Stimulated activated CD8-positive, alpha-beta memory T cell treated with anti-CD3 and anti-CD28 coated beads, Interleukin-2, amount 100 ng/mL, for 48 hours (primary cell): ENCODE measurements around the gene CNKSR2.

Source experiments
- DNase-seq, 2 donors: peaks; one replicate each; pipeline ENCODE4 v3.0.0-alpha.2; 2020; ENCODE audit warnings: low read depth in 2 of 2

The CNKSR2 gene

DNA sequence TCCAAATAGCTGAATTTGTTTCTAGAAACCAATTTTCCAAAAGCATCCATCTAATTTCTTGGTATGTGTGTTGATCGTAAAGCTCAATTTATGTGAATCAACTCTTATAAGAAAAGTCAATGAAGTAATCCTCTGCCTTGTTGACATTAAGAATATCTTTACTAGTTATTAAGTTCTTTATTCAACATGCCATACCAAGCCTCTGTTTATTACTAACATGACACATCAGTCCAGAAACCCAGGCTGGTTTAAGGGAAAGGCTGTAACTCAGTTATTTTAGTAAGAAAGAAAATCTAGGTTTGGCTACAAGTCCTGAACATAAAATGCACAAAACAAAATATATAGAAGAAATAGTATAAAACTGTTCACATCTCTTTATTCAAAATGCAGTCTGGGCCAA is 235.9 kb downstream of the CNKSR2 start:
- no peak for DNase-seq

DNA sequence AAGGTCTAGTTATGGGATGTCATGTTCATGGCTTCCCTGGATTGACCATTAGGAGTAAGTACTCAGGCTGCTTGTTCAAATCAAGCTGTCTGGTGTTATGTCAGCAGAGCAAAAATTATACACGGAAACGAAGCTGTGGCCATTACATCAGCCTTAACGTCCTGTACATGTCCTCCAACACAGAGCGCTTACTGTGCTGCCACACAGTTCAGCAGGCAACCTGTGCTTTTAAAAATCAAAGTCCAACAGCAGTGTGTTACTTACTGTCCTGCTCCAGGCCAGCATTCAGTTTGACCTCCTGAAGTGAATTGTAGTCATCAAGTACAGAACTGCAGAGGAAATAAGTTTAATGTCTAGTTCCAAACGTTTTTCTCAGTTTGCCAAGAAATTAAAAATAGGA is 237.9 kb downstream of the CNKSR2 start:
- DNase-seq = no peak

DNA sequence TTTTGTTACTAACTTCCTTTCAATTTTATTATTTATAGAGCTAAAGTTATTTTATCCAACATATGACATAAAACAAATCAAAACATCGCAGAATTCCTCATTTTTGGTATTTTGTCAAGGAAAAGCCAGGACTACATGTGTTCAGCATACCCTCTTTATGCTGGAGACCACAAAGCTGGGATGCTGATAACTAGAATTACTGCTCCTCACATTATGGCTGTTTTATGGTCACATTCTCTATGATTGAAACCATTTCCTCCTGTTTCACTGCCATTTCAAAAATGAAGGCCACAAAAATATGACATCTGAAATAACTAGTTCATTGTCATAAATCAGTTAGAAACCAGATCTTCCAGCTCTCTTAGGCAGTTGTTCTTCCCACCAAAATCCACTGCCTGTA is 242.2 kb downstream of the CNKSR2 start:
- no peak for DNase-seq

DNA sequence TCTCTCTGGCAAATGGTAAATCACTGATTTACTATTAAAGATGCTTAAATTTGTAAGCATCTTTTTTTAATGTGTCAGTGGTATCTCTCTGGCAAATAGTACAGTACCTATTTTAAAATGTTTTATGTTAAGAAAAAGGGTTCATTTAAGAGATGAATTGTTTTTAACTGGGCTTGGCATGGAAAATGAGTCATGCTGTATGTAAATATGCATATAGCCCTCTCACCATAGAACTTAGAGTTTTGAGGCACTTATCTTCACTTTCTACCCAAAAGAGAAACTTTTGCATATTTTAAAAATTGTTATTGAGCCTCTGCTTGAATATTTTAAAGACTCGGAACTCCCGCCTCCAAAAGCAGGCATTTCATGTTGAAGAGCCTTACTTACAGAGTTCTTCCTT is 246.0 kb downstream of the CNKSR2 start:
- DNase-seq = no peak

DNA sequence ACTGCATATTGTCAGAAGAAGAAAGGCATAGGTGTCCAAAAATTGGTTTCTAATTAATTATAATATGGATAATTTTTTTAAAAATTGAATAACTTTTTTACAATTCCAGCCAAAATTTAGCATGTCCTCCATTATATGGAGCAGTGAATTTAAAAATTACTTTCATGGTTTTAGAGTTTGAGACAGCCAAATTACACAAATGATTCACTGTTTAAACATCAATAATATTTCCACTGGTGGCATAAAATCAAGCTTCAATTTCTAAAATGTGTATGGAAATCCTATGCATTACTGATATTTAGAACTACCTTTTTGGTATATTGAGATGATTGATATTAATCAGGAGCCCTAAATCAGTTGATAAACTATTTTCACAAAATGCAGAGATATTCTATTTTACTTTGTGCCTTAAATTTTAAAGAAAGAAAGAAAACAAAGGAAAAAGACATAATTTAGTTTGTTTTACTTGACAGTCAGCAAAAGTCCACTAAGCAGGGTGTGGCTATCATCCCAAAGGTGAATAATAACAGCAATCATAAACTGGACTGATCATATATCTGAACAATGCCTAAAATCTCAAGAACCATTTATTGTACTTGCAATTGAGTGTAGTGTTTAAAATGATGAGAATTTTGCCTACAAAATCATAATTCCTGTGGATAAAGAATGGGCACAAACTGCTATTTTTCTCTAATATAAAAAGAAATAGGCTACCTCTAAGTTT is 249.7 kb downstream of the CNKSR2 start:
- DNase-seq = no peak

DNA sequence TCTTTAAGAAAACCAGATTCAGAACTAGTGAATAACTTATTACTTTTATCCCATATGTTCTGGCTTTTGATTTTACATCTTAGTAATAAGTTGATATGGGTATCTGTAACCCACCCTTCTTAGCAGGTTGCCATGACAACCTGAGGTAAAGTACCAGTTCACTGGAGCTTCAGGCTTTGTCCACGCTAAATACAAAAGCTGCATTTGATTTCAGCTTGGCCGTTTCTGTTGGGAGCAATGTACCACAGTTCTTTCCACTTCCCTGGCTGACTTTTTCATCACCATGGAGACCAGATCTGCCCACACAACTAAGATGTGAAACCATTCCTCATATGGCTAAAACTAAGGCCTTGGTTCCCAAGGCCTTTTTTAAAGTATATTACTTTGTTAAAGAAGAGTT is 257.8 kb downstream of the CNKSR2 start:
- no peak for DNase-seq

GRCh38 chrX:21638311-21638710 is 264.1 kb downstream of the CNKSR2 start:
- no peak for DNase-seq

DNA sequence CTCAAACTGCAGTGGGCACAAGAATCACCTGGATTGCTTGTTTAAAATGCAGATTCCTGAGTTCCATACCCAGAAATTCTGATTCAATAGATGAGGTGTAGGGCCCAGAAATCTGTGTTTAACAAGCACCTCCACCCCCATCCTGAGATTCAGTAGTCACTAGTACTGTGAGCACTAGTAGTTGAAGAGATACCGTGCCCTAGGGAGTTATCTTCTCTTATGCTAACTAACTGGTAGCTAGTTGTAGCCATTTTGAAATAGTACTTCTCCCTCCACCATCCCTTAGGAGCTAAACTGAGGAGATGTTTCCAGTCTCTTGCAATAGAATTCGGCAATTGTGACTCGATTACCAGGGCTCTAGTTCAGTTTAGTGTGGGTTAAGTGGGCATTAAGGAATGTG is 265.6 kb downstream of the CNKSR2 start:
- DNase-seq = no peak

DNA sequence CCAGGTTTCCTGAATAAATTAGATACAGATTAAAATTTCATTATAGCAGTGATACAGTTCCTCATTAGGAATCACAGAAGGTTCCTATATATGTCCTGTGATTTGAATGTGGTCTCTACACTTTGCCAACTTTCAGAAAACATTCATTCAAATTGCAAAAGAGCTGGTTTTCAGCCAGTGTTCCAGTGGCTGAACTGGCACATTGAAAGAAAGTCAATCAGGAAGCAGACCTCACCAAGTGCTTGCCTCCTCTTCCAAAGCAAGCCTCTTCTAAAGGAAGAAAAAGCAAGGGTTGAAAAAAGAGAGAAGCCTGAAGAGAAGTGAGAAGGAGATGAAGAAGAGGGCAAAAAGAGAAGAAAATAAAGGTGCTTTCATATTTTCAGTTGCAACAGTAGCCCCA is 271.2 kb downstream of the CNKSR2 start:
- DNase-seq = no peak

DNA sequence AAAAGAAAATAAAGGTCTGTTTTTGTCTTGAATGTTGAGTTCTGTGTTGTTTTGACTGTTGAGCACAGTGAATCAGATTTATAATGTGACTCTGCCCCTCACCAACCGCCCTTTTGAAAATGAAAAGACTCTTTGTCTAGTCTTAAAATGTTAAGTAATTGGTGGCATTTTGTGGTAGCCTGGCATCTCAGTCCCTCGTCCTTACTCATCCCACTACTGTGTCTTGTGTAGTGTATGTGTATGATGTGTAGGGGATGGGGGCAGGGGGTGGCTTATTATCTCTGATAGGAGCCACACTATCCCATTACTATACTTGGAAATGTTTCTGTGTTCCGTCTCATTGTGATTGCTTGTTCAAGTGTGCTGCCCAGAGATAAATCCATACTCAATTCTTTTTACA is 271.7 kb downstream of the CNKSR2 start:
- no peak for DNase-seq

GRCh38 chrX:21655901-21656586 is 281.8 kb downstream of the CNKSR2 start:
- no peak for DNase-seq

DNA sequence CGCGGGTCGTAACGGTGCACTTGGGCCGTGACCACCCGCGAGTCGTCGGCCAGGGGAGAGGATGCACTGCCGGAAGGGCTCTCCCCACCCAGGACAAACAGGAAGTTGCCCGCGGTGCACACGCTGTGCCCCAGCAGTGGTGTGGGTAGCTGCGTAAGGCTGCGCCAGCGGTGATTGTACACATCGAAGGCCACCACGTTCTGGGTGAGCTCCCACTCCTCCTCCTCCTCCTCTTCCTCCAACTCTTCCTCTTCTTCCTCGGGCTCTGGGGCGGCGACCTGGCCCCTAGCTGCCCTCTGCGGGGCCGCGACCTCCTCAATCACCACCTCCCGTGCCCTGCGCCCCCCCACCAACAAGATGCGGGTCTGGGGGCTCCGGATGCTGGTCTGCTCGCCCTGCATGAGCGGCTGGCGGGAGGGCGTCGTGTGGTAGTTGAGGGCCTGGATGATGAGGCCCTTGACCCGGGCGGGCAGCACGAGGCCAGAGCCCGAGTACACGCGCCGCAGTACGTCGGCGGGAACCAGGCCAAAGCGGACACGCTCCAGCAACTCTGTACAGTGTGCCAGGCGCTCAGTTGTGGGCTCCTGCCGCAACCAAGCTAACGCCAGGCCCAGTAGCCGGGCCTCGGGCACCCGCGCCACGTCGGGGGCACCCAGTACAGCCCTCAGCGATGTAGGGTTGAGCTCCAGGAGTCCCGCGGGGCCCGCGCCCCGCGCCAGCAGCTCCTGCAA is 282.5 kb downstream of the CNKSR2 start:
- no peak for DNase-seq

DNA sequence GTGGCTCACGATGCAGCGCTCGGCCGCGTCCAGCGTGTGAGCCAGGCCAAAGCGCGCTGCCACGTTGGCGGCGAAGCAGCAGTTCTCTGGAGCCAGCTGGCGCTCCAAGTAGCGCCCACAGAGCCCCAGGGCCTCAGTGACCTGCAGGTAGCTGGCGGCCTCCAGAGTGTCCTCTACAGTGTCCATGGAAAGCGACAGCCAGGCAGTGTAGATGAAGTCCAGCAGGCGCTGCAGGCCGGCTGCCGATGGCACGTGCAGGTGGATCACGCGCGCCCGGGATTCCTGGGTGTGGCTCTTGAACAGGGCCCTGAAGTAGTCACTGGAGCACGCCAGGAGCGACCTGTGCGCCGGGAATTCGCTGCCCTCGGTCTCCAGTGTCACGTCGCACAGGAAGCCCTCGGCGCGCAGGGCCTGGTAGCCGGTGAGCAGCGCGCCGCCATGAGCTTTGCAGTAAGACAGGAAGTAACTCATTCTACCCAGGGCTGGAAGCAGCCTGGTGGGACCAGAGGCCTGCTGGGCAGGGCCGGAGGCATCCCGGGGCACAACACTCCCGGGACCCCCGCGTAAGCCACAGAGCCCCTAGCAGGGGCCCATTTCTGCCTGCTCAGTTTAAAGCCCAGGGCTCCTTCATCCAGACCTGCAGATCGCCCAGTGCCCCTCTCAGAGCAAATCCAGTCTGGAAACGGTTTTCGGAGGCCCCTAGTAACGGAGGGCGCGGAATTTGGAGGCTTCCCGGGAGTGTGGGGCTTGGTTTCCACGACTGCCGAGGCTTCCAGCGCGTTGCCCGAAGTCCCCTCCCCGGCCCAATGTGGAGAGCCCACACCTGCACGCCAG is 283.3 kb downstream of the CNKSR2 start:
- DNase-seq = no peak

GRCh38 chrX:21658152-21658737 is 284.0 kb downstream of the CNKSR2 start, which contains the start of gene KLHL34:
KLHL34 (minus strand) TSS chrX:21658330; CDS start chrX:21657788, 542 bp downstream.
- no peak for DNase-seq

DNA sequence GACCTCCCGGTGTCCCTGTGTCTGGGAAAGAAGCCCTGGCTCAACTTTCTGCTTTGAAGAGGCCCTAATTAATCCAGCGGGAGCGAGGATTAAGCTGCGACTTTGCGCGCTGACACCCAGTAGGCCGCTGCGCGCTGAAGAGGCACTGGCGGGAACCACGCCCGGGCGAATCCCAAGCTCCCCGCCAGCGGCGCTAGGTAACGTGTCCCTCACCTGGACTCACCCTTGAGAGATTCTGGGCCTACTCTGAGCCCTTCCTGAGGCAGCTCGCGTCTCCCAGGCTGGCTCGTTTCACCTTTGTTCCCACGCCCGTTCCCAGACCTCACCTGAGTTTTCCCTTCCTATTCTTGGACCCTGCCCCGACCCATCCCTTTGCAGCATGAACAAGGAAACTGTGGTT is 284.5 kb downstream of the CNKSR2 start:
- DNase-seq = no peak

- DNase-seq = no peak
Measured at GRCh38 chrX:21659320-21659719, 285.1 kb downstream of the CNKSR2 start.

- no peak for DNase-seq
Measured at GRCh38 chrX:21660156-21660555, 285.9 kb downstream of the CNKSR2 start.

GRCh38 chrX:21661316-21661715 is 287.1 kb downstream of the CNKSR2 start:
- no peak for DNase-seq

- no peak for DNase-seq
Measured at GRCh38 chrX:21662761-21663160, 288.5 kb downstream of the CNKSR2 start.

- no peak for DNase-seq
Measured at GRCh38 chrX:21666252-21666651, 292.0 kb downstream of the CNKSR2 start.

- DNase-seq = no peak
Measured at GRCh38 chrX:21666679-21667078, 292.5 kb downstream of the CNKSR2 start.
